GM18951 (cell line): ENCODE measurements around the gene PRPH.

Experiments
- POLR2A ChIP-seq: IDR thresholded peaks from 4 replicates; pipeline ENCODE4 v1.6.1; 2011; ENCODE audit warnings: mild to moderate bottlenecking; ENCODE audit not compliant: insufficient read length, insufficient read depth; ENCODE audit errors: extremely low read depth
- in situ Hi-C: fragments of 300-500 bp; cut with MboI; formaldehyde crosslinking; loops from one replicate; pipeline ENCODE4 v1.12.0; 2022; ENCODE audit warnings: low sequenced_read_pairs, mixed read lengths, inconsistent platforms; ENCODE audit not compliant: unreplicated experiment

PRPH gene

DNA sequence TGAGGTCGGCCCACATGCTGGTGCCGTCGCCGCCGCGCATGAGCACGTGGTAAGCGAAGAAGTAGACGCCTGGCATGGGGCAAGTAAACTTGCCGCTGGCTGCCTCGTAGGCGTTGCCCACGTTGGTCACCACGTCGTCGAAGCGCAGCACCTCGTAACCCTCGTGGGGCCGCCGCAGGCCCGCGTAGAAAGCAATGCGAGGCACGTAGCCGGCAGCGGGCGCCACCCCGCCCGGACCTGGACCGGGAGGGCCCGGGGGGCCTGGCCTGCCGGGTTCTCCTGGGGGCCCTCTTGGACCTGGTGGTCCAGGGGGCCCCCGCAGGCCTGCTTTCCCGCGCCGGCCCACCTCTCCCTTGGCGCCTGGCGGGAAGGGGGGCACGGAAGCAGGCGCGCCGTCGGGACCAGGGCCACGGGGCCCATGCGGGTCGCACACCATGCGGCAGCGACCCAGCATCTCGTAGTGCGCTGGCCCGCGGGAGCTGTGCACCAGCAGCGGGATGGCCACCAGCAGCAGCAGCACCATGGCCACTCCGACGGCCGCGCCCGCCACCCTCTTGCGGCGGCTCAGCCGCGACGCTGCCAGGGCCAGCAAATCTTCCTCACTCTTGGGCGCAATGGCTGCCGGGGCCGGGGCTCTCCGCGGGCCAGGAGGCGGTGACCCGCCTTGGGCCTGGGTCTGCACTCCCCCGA is 41.2 kb downstream of the PRPH start:
- TF ChIP-seq POLR2A = no peak
- in situ Hi-C loops = no loop called here

DNA sequence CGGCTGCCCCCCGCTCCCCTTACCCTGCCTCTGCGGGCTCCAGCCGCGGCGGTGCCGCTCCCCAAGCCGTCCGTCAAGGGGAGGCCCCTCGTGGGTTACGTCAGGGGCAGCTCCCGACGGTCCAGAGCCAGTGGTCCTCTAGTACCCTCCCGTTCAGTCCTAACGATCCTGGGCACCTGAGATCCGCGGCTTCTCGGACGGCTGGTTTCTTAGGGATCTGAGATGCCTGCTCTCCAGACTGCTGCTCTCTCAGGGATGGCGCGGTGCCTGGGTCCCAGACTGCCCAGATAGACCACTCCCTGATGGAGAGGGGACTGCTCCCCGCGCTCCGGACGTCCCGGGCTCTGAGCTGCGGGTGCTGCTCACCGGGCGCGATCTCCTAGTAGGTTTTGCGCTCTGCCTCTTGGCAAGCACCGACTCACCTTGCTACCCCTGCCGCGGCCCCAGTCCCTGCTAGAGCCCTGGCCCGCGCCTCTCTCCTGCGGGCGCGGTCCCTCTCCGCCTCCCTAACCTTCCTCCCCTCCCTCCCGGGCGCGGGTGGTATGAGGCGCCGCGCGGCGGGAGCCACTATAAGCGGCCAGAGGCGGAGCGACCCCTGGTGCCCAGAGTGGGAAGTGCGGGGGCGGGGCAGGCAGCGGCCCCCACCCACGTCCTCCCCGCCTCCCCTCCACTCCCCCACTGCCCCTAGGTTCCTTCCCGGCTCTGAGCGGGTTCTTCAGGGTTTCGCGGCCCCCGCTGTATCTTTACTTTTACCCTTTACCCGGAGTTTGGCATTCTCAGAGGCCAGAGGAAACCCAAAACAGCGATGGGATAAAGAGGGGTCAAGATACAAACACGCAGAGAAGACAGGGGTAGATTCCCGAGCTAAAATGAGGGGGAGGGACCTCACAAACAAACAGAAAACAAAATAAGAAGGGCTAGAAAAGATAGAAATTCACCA is 42.0 kb downstream of the PRPH start, which contains the start of gene C1QL4:
C1QL4 (minus strand) TSS at position 544 of the 940 bp plus-strand sequence. CDS start 711 bp downstream, outside the sequence.
- no peak for TF ChIP-seq POLR2A
- in situ Hi-C loops = no loop called here

DNA sequence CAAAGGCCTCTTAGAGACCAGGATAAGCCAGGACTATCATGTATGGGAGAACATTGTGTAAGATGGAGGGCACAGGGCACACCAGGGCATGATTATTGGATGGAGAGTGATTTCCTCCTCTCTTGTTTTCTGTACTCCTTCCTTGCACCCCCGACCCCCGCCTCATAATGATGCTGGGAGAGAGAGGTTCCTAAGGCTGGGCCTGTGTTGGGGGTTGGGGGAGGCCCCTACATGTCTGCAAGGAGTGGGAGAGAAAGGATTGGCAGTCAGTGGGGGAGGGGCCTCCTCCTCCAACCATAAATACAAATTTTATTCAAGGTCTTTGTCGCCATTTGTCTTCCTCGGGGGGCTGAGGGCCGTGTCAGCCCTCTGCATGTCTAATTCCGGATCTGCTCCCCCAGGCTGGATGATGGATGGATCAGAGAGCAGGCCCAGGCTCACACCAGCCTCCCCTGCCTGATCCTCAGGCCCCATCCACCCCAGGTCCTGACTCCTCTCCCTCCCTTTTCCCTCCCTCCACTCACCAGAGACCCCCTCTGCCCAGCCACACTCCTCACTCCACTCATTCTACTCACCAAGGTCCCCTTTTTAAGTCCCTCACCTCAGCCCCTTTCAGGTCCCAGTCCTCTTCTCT is 44.0 kb downstream of the PRPH start:
- in situ Hi-C loops = no loop called here
- no peak for TF ChIP-seq POLR2A

DNA sequence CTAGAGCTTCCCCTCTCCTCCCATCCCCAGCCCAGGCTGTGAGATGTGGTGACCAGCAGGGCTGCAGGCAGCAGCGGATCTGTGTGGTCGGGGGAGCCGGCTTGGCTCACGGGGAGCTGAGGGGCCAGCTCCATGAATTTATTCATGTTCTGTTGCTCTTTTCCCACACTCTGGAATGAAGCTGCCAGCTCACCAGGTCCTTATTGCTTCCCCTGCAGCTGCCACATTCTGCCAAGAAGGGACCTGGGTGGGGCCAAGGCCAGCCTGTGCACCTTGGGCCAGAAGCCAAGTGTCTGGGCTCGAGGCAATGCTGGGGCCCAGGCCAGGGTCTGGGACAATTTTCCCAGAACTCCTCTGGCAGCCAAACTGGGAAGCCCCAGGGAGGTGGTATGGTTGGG is 44.5 kb downstream of the PRPH start:
- no peak for TF ChIP-seq POLR2A
- in situ Hi-C loops = no loop called here

DNA sequence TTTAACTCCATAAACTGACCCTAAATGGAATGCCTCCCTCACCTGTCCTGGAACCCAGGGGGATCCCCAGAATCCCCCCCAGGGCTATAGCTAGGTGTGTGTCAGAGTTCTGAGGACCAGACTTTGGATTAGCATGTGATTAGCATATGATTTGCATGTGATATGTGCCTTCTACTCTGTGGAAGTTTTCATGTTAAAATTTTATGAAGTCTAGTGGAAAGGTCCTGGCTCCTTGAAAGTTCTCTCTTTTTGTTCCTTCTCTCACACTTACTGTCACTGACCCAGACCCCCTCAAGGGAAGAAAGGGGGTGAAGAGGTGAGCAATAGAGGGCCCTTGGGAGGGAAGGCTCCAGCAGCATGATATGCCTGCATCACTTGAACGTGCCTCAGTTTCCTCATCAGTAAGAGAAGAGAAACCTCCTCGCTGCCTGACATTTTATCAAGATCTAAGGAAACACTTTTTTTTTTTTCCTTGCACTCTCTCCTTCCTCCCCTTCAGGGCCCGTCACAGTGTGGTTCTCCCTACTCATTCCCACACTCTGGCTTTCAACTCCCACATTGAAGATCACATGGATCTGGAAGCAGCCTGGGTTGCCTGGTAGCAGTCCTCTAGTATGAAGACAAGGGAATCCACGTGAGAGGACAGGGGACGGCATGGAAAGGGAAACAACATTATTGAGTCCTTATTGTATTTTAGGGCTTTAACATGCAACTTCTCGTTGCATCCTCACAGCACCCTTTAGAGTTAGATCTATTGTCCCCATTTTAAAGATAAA is 45.3 kb downstream of the PRPH start:
- no peak for TF ChIP-seq POLR2A
- in situ Hi-C loops = loop anchor here (5.0 kb wide), 1 partner anchor 53 kb away; no protein-coding TSS in a partner anchor

DNA sequence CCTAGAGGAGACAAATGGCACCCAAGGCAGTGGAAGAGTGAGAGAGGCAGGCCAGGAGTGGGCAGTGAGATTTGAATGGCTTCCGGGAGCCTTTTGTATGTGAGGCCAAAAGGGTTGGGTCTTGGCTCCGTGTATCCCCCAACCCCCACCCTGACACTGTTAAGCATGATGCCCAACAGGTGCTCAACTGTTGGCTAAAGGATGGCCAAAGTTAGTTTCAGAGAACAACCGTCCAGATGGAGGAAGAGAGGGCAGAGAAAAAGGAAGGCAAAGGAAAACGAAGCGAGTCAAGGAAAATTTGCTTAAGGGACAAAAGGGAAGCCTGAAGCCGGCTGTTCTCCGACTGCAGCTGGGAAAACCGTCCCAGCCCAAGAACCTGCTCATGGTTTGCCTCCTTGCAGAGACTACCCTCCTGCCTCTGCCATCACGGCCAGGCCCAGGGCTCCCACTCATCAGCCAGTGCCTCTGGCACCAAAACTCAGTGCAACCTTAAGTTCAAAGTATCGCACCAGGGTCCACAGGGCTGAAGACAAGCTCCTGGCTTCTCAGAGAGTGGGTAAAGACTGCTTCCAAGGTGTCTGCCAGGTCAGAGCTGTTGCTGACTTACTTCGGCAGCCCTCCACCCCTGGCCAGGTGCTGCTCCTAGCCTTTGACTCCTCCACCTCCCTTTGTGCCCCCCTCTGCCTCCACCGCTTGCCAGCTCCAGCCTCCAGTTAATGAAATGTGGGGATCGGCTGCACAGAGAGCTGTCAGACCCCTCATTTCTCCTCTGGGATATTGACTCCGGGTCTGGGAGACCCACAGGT is 46.2 kb downstream of the PRPH start:
- TF ChIP-seq POLR2A = no peak
- in situ Hi-C loops = loop anchor here (5.0 kb wide), 1 partner anchor 54 kb away; no protein-coding TSS in a partner anchor

DNA sequence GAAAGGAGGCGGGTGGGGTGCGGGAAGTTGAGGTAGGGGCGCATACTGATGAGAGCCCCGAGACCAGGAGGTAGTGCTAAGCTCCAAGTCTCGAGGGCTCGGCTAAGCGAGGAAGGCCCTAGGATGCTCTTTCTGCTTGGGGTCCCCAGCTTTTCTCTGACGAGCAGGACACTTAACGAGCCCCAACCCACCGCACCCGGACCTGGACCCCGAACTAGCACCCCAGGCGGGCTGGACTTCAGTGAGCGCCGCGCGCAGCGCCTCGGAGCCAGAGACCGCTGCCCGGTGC is 46.8 kb downstream of the PRPH start:
- TF ChIP-seq POLR2A = no peak
- in situ Hi-C loops = loop anchor here (5.0 kb wide), 1 partner anchor 54 kb away; no protein-coding TSS in a partner anchor

DNA sequence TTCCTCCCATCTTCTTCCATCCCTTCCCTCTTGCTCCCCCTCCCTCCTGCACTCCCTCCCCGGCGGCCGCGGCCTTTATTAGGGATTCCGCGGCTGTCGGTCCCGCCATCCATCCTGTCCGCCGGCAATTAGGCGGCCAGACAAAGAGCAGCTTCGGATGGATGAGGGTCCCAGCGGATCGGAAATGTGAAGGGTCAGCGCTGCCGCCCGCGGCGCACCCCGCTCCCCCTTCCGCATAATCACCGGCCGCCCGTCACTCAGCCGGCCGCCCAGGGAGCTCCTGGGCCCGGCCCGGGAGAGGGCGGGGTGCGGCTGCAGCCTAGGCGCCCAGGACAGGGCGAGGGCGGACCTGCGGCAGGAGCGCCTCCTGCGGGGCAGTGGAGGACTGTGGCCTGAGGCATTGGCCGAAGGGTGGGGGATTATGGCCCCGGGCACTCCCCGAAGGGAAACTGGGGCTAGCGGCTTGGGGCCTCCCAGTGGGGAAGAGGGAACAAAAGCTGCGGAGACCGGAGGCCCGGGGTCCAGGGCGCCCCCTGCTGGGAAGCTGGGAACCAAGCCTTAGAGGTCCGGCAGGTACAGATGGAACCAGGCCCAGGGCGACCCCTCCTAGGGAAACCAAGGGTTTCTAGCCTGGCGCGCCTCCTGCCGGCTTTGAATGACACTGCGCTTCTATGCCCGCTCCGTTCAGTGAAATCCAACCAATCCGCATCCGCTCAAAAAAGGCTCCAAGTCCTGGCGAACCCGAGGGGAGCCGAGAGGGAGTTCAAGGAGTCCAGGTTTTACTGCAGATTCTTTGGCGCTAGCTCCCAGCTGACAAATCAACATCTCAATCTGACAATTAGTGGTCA is 47.3 kb downstream of the PRPH start:
- in situ Hi-C loops = loop anchor here (5.0 kb wide), 1 partner anchor 55 kb away; no protein-coding TSS in a partner anchor
- TF ChIP-seq POLR2A = no peak

DNA sequence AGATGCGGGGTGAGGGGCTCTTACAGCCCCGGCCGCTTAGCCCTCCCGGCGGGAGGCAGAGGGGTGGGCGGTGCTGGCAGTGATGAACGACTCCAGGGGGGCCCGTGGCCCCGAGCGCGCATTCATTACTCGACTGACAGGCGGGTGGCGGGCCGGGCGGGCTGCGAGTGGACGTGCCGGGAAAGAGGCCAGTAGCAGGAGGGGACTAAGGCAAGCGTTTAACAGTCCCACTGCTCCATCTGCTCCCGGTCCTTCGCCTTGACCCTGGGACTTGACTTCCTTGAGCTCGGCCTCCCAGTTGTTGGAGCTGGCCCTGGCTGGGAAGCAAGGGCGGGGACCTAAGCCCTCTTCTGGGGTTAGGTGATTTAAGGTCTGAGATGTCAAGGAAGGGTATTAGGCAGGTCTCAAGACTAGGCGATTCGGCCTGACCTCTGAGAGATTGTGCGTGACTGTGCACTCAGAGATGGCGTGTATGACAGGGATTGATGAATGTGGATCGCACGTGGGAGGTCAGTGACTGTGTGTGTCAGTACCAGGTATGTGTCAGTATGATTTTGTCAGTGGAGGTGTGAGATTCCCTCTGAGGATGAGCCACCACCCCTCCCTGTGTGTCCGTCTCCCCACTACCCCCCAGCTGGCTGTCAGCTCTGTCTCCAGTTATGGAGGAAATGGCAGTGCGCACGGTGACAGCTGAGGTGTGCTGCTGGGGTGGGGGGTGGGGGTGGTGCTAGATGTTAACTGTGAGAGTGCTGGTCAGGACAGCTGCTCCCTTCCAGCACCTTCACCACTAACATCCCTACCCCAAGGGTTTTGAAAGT is 48.2 kb downstream of the PRPH start:
- in situ Hi-C loops = loop anchor here (5.0 kb wide), 1 partner anchor 56 kb away; no protein-coding TSS in a partner anchor
- TF ChIP-seq POLR2A = no peak

DNA sequence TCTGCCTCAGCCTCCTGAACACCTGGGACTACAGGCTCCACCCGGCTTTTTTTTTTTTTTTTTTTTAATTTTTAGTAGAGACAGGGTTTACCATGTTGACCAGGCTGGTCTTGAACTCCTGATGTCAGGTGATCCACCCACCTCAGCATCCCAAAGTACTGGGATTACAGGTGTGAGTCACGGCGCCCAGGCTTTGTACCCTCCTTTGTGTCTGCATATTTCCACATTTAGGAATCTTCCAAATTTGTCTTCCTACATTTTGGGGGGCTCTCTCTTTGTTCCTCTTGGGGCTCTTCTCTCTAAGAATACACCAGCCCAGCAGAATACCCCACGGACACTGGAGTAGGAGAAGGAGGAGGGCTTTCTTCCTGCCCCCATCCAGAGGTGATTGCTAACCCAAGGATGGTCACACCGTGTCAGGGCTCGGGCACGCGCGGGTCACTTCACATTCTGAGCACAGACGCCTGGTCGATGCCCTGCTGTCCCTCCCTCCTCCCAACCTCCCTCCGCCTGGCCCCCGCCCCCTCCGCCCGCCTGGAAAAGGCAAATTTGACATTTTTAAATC is 49.6 kb downstream of the PRPH start:
- in situ Hi-C loops = loop anchor here (5.0 kb wide), 1 partner anchor 57 kb away; no protein-coding TSS in a partner anchor
- no peak for TF ChIP-seq POLR2A
